GM18505 (cell line): ENCODE measurements around the gene FYB2.

Experiments
- ATAC-seq: cut with Tn5 transposase; IDR thresholded peaks from one replicate; pipeline ENCODE4 v1.9.1; 2021; ENCODE audit not compliant: unreplicated experiment
- POLR2A ChIP-seq: IDR thresholded peaks from 4 replicates; pipeline ENCODE4 v1.6.1; 2011; ENCODE audit warnings: borderline replicate concordance; ENCODE audit not compliant: insufficient read depth, insufficient read length; ENCODE audit errors: extremely low read depth

FYB2 gene

GRCh38 chr1:56819387-56819899 lies at the start of gene FYB2:
FYB2 (minus strand) TSS chr1:56819404; CDS start chr1:56819290, 114 bp downstream.
- no peak for TF ChIP-seq POLR2A
- ATAC-seq, result no peak

- ATAC-seq, result no peak
- TF ChIP-seq POLR2A, result no peak
These were observed 49.6 kb upstream of the FYB2 start for GRCh38 chr1:56868761-56869160.

GRCh38 chr1:56867491-56867890 lies 48.3 kb upstream of the FYB2 start:
- no peak for TF ChIP-seq POLR2A
- no peak for ATAC-seq

- ATAC-seq, result no peak
These were observed 47.5 kb upstream of the FYB2 start for GRCh38 chr1:56866656-56867055.

GRCh38 chr1:56864430-56864829 lies 45.2 kb upstream of the FYB2 start:
- TF ChIP-seq POLR2A, result no peak
- ATAC-seq, result no peak

More at GRCh38 chr1:56866656-56867055, 47.5 kb upstream of the FYB2 start:
- no peak for TF ChIP-seq POLR2A

- no peak for ATAC-seq
- no peak for TF ChIP-seq POLR2A
These were observed 44.2 kb upstream of the FYB2 start for GRCh38 chr1:56863265-56863992.

- ATAC-seq, result no peak
- TF ChIP-seq POLR2A, result no peak
These were observed 40.1 kb upstream of the FYB2 start for GRCh38 chr1:56859287-56859686.

GRCh38 chr1:56856186-56856585 lies 37.0 kb upstream of the FYB2 start:
- TF ChIP-seq POLR2A, result no peak
- ATAC-seq, result no peak

GRCh38 chr1:56855190-56855589 lies 36.0 kb upstream of the FYB2 start:
- no peak for TF ChIP-seq POLR2A
- ATAC-seq, result no peak

- no peak for TF ChIP-seq POLR2A
- no peak for ATAC-seq
These were observed 35.4 kb upstream of the FYB2 start, which contains the start of gene C8A for GRCh38 chr1:56854521-56855099. C8A (plus strand) TSS chr1:56854797; CDS start chr1:56854902, 105 bp downstream.

- TF ChIP-seq POLR2A, result no peak
- no peak for ATAC-seq
These were observed 33.3 kb upstream of the FYB2 start for GRCh38 chr1:56852476-56852875.

- no peak for TF ChIP-seq POLR2A
- no peak for ATAC-seq
These were observed 31.7 kb upstream of the FYB2 start for GRCh38 chr1:56850922-56851321.

GRCh38 chr1:56850411-56850810 lies 31.2 kb upstream of the FYB2 start:
- no peak for ATAC-seq
- TF ChIP-seq POLR2A, result no peak

GRCh38 chr1:56849750-56850149 lies 30.5 kb upstream of the FYB2 start:
- ATAC-seq, result no peak

More at GRCh38 chr1:56849750-56850149, 30.5 kb upstream of the FYB2 start:
- TF ChIP-seq POLR2A, result no peak
